Gastroesophageal sphincter (tissue), 3 donors: ENCODE data around the gene FN3K.

Experiments
- CTCF ChIP-seq, 4 experiments: fragments of 200-600 bp in 2 of 4; fragments of 450-650 bp in 2 of 4; sonication (generic) in 1 of 4; IDR thresholded peaks; one replicate each; pipeline ENCODE4 v1.5.1; 2017 to 2019; ENCODE audit warnings: antibody characterized with exemption in 4 of 4, mild to moderate bottlenecking in 2 of 4, moderate library complexity in 2 of 4
- POLR2A ChIP-seq, 2 donors: fragments of 450-650 bp; IDR thresholded peaks; one replicate each; pipeline ENCODE4 v1.6.1; 2017; ENCODE audit warnings: antibody characterized with exemption in 2 of 2, mild to moderate bottlenecking in 2 of 2, moderate library complexity in 1 of 2

- no peak for TF ChIP-seq CTCF (IDR thresholded peaks at IDR 0.05)
- no peak for TF ChIP-seq POLR2A (IDR thresholded peaks at IDR 0.05)
Observed at GRCh38 chr17:82795615-82796014, 60.2 kb downstream of the FN3K start.
